ENCODE results near the gene KLHL7. TPM values are rescaled to one million over a fixed set of nuclear protein-coding genes. Genes with fewer than 3 reads are reported as not detected.

KLHL7 gene
- total and polyA plus RNA-seq, 9 of the 15 experiments (the other 6 are each of a cell fraction or from before 2014, with no cell fraction given): 4.2 to 63.1 (median 32.3) TPM

- TF ChIP-seq AFF1 (IDR thresholded peaks at IDR 0.05; ENCODE audit: low read depth in 1 of 2, partially characterized antibody in 2 of 2) (peak in 1 of 2 experiments; percentile 34), ZFPM2 (CRISPR knock-in tag; IDR thresholded peaks at IDR 0.05) (no peak), NR2F6 (CRISPR knock-in tag; IDR thresholded peaks at IDR 0.05) (no peak), PHF8 (IDR thresholded peaks at IDR 0.05; ENCODE audit: borderline replicate concordance, low read length) (peak; percentile 97), PKNOX1 (IDR thresholded peaks at IDR 0.05) (0 out of 2 replicates have a peak, but pooled peaks have one; percentile 4), DNMT1 (IDR thresholded peaks at IDR 0.05) (peak; percentile 62; the same call in 1 of the 2 replicates), ZNF184 (CRISPR knock-in tag; IDR thresholded peaks at IDR 0.05) (no peak), ZNF644 (tag; IDR thresholded peaks at IDR 0.05; ENCODE audit: low read depth) (no peak), TSHZ1 (CRISPR knock-in tag; IDR thresholded peaks at IDR 0.05) (no peak), SUPT5H (IDR thresholded peaks at IDR 0.05) (peak; percentile 94), MYNN (IDR thresholded peaks at IDR 0.05) (no peak), MYNN (CRISPR knock-in tag; IDR thresholded peaks at IDR 0.05) (no peak), E2F1 (CRISPR knock-in tag; IDR thresholded peaks at IDR 0.05) (0 out of 2 replicates have a peak, but pooled peaks have one; percentile 19), TAF7 (tag; IDR thresholded peaks at IDR 0.05) (peak; percentile 59; the same call in 1 of the 2 replicates), MED1 (CRISPR knock-in tag; IDR thresholded peaks at IDR 0.05; ENCODE audit: borderline replicate concordance) (no peak), POLR2A (conservative IDR thresholded peaks at IDR 0.05) (peak; percentile 95; the same call in 1 of the 2 replicates), NR2C2 (CRISPR knock-in tag; IDR thresholded peaks at IDR 0.05) (0 out of 2 replicates have a peak, but pooled peaks have one; percentile 1), NR2C2 (tag; IDR thresholded peaks at IDR 0.05) (no peak), NR2C1 (IDR thresholded peaks at IDR 0.05) (no peak), NR2C1 (tag; IDR thresholded peaks at IDR 0.05) (no peak), GABPA (tag; conservative IDR thresholded peaks at IDR 0.05; ENCODE audit: low read depth) (no peak)
Observed at GRCh38 chr7:23105086-23105643, 420 bp upstream of the KLHL7 start (continued).

All from K562 (cell line).